Head of caudate nucleus (tissue), 42 donors: Measurements from ENCODE around the gene IL17RE.
"Not testable (repeated sequence)": the region's sequence is repeated elsewhere in the genome, so short reads cannot be mapped to it uniquely, and the experiment has no call there.

Experiments
- DNase-seq, 42 donors: peaks; one replicate each; pipeline versions ENCODE4 v3.0.0 to v3.0.0-alpha.2; 2020 to 2021; ENCODE audit warnings: mixed read lengths in 7 of 42
- intact Hi-C: fragments of 100-400 bp; cut with DNase I; formaldehyde crosslinking; loops from one replicate; pipeline ENCODE4 v1.15.0; 2022

The IL17RE gene

GRCh38 chr3:9917820-9918219 lies 15.2 kb downstream of the IL17RE start:
- intact Hi-C loops = no loop called here
- DNase-seq = no peak

GRCh38 chr3:9918261-9919038 lies 15.8 kb downstream of the IL17RE start:
- no peak for DNase-seq
- intact Hi-C loops = no loop called here

GRCh38 chr3:9928158-9928557 lies 25.5 kb downstream of the IL17RE start:
- DNase-seq = no peak
- intact Hi-C loops = no loop called here

GRCh38 chr3:9930804-9931418 lies 28.3 kb downstream of the IL17RE start:
- DNase-seq = no peak
- intact Hi-C loops = loop anchor here (5.0 kb wide), 2 partner anchors 39 to 84 kb away; partner anchors contain the start of gene JAGN1

- DNase-seq = peak in 2 of 42 donors; percentile 37 to 48
- intact Hi-C loops = loop anchor here (5.0 kb wide), 2 partner anchors 40 to 85 kb away; partner anchors contain the start of gene JAGN1
Observed at GRCh38 chr3:9932535-9932842, 29.8 kb downstream of the IL17RE start.

- intact Hi-C loops = loop anchor here (5.0 kb wide), 2 partner anchors 41 to 86 kb away; partner anchors contain the start of gene JAGN1
Observed at GRCh38 chr3:9932843-9933560, 30.4 kb downstream of the IL17RE start.

GRCh38 chr3:9933561-9934234 lies 31.1 kb downstream of the IL17RE start, which contains the start of gene CRELD1:
CRELD1 (plus strand) TSS chr3:9933834; CDS start chr3:9934439, 605 bp downstream.
- intact Hi-C loops = loop anchor here (5.0 kb wide), 2 partner anchors 41 to 86 kb away; partner anchors contain the start of gene JAGN1
- DNase-seq = peak; percentile 94 to 99 (median 98)

More at GRCh38 chr3:9932843-9933560, 30.4 kb downstream of the IL17RE start:
- peak; percentile 57 to 93 (median 80) for DNase-seq

GRCh38 chr3:9934235-9934621 lies 31.6 kb downstream of the IL17RE start:
- intact Hi-C loops = loop anchor here (5.0 kb wide), 2 partner anchors 42 to 87 kb away; partner anchors contain the start of gene JAGN1
- peak in 20 of 42 donors; percentile 14 to 73 (median 44) for DNase-seq

- intact Hi-C loops = loop anchor here (5.0 kb wide), 2 partner anchors 43 to 88 kb away; partner anchors contain the start of gene JAGN1
- peak in 6 of 42 donors; percentile 17 to 62 (median 30) for DNase-seq
Observed at GRCh38 chr3:9934993-9935392, 32.3 kb downstream of the IL17RE start.

GRCh38 chr3:9935966-9936510 lies 33.4 kb downstream of the IL17RE start:
- no peak for DNase-seq
- intact Hi-C loops = no loop called here

- no peak for DNase-seq
- intact Hi-C loops = no loop called here
Observed at GRCh38 chr3:9937486-9938238, 35.0 kb downstream of the IL17RE start.

GRCh38 chr3:9938966-9939365 lies 36.3 kb downstream of the IL17RE start:
- no peak for DNase-seq
- intact Hi-C loops = no loop called here

- DNase-seq, intact Hi-C loops: not testable (repeated sequence)
Observed at GRCh38 chr3:9939906-9940305, 37.3 kb downstream of the IL17RE start.

GRCh38 chr3:9940746-9941145 lies 38.1 kb downstream of the IL17RE start:
- intact Hi-C loops = no loop called here
- no peak for DNase-seq

GRCh38 chr3:9942164-9942563 lies 39.5 kb downstream of the IL17RE start:
- intact Hi-C loops = no loop called here
- no peak for DNase-seq

- intact Hi-C loops = no loop called here
- no peak for DNase-seq
Observed at GRCh38 chr3:9942934-9943690, 40.5 kb downstream of the IL17RE start.

GRCh38 chr3:9944271-9944670 lies 41.6 kb downstream of the IL17RE start:
- intact Hi-C loops = no loop called here

More at GRCh38 chr3:9944271-9944670, 41.6 kb downstream of the IL17RE start:
- peak in 4 of 42 donors; percentile 20 to 34 (median 24) for DNase-seq
